Activated T-helper 17 cell treated with anti-CD3 and anti-CD28 coated beads, Interleukin-2, amount 50 U/mL, for 72 hours (primary cell): Measurements from ENCODE around the gene CARD11. TPM values are rescaled to one million over a fixed set of nuclear protein-coding genes. Genes with fewer than 3 reads are reported as not detected.

Experiments used
- ATAC-seq: fragments of 150-1000 bp; cut with Tn5 transposase; replicated peaks from 2 replicates; pipeline ENCODE4 v1.10.0; 2021; ENCODE audit warnings: mild to moderate bottlenecking, moderate library complexity
- H3K27ac Mint-ChIP-seq: one replicate; pipeline ENCODE4 v1.8.0; 2022; ENCODE audit warnings: mixed read lengths
- H3K27me3 Mint-ChIP-seq: one replicate; pipeline ENCODE4 v1.8.0; 2022; ENCODE audit warnings: mixed read lengths
- H3K36me3 Mint-ChIP-seq: one replicate; pipeline ENCODE4 v1.8.0; 2022; ENCODE audit warnings: low read depth, mild to moderate bottlenecking, mixed read lengths
- H3K4me1 Mint-ChIP-seq: one replicate; pipeline ENCODE4 v1.8.0; 2022; ENCODE audit warnings: mixed read lengths
- H3K4me3 Mint-ChIP-seq: one replicate; pipeline ENCODE4 v1.8.0; 2022; ENCODE audit warnings: mild to moderate bottlenecking, mixed read lengths
- H3K9me3 Mint-ChIP-seq: one replicate; pipeline ENCODE4 v1.8.0; 2022; ENCODE audit warnings: mixed read lengths
- total RNA-seq, 2 donors: library from RNA; stranded (reverse); gene quantifications; one replicate each; pipeline ENCODE4 v1.2.3, GENCODE V29; 2022

The CARD11 gene
- total RNA-seq, 2 donors from 2014 or later, result 98.7 to 112 TPM

DNA sequence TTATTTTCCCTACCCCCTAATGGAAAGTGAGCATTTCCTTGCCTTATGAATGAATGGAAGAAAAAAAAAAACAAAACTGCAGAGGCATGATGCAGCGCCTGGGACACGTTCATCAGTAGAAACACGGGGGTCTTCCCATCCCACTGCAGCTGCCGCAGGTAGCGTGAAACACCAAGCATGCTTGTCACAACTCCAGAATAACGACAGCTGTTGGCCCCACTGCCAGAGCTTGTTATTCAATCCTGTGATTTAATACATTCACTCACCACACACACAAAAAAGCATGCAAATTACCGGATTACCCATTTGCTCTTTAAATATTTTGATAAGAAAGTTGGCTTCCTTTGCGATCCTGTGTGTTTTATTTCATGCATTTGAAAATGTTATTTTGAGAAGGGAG, 151.1 kb downstream of the CARD11 start:
- ATAC-seq, result no peak
- Mint-ChIP-seq H3K27ac (no peak overlapping the region), H3K9me3 (no peaks in the 10 kb centered on the region), H3K4me1 (peaks cover 11% of the 10 kb centered on the region), H3K4me3 (no peak overlapping the region), H3K36me3 (no peaks in the 10 kb centered on the region), H3K27me3 (no peaks in the 10 kb centered on the region)

DNA sequence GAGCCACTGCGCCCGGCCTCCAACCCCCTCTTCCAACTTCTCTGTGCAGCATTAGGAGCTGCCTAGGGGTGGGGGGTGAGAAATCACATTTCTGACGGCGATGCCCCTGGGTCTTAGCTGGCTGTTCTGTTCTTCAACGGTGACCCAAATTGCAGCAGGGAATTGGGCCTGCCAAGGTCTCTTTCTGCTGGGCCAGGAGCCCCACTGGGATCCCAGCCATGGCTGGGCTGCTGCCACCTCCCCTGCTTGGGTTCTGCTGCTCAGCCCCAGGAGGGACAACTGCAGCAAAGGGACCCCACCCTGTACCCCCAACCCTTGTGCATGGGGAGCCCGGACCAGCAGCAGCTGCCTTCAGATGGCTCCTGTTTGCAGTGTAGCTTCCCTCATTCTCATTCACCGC, 155.9 kb downstream of the CARD11 start:
- H3K4me3 Mint-ChIP-seq, result no peak overlapping the region
- H3K36me3 Mint-ChIP-seq, result no peaks in the 10 kb centered on the region
- peaks cover 6% of the 10 kb centered on the region for H3K4me1 Mint-ChIP-seq
- no peak overlapping the region for H3K27ac Mint-ChIP-seq
- H3K9me3 Mint-ChIP-seq, result no peaks in the 10 kb centered on the region
- no peaks in the 10 kb centered on the region for H3K27me3 Mint-ChIP-seq
- no peak for ATAC-seq

DNA sequence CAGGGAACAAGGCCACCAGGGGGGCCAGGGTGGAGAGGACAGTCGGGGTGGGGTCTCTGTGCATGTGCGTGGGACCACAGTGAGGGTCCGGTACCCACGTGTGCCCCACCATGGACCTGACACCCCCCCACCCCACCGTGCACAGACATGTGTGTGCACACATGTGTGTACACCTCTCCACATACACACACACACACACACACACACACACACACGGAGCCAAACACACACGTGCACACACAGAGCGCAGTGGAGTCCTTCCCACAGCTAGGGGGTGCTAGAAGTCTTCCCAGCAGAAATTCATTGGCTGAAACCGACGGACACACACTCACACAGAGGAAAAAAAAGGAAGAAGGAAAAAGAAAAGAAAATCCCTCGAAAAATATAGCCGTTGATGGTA, 156.8 kb downstream of the CARD11 start:
- Mint-ChIP-seq H3K27me3 (no peaks in the 10 kb centered on the region), H3K4me1 (peaks cover 6% of the 10 kb centered on the region), H3K9me3 (no peaks in the 10 kb centered on the region), H3K36me3 (no peaks in the 10 kb centered on the region), H3K27ac (no peak overlapping the region), H3K4me3 (no peak overlapping the region)
- ATAC-seq, result peak; percentile 88

DNA sequence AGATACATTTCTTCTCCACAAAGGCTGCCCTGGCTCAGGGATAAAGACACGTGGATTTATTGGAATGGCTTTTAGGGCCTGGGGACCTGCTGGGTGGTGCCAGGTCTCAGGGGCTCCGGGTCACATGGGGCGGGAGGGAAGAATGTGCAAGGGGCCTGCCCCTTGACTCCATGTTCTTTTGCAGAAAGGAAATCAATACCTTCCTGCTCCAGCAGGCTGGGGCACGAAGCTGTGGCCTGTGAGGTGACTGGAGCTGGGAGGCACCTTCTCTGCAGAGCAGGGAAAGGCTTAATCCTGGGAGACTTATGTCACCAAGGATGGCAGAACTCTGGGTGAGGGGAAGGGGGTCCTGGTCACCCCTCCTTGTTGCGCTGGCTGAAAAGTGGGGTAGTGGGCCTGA, 157.3 kb downstream of the CARD11 start:
- no peak overlapping the region for H3K27ac Mint-ChIP-seq
- no peak for ATAC-seq
- no peaks in the 10 kb centered on the region for H3K9me3 Mint-ChIP-seq
- peaks cover 6% of the 10 kb centered on the region for H3K4me1 Mint-ChIP-seq
- no peak overlapping the region for H3K4me3 Mint-ChIP-seq
- H3K36me3 Mint-ChIP-seq, result no peaks in the 10 kb centered on the region
- H3K27me3 Mint-ChIP-seq, result no peaks in the 10 kb centered on the region

DNA sequence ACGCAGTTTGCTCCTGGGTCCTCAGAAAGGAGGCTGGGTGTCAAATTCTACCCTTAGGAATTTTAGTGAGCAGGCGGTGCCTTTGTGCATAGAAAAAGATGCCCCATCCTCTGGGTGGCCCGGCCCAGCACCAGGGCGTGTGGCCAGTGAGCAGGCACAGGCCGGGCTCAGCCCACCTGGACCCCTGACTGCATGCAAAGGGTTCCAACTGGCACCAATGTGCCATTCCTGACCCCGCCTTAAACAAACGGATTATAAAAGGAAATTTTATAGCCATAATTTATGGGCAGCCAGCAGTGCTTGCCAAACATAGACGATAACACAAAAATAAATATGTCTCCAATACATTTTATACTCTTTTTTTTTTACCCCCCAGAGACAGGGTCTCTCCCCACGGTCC, 159.5 kb downstream of the CARD11 start:
- Mint-ChIP-seq H3K36me3 (no peaks in the 10 kb centered on the region), H3K4me3 (no peak overlapping the region), H3K9me3 (no peaks in the 10 kb centered on the region), H3K27me3 (no peaks in the 10 kb centered on the region), H3K4me1 (peaks cover 10% of the 10 kb centered on the region), H3K27ac (no peak overlapping the region)
- no peak for ATAC-seq

DNA sequence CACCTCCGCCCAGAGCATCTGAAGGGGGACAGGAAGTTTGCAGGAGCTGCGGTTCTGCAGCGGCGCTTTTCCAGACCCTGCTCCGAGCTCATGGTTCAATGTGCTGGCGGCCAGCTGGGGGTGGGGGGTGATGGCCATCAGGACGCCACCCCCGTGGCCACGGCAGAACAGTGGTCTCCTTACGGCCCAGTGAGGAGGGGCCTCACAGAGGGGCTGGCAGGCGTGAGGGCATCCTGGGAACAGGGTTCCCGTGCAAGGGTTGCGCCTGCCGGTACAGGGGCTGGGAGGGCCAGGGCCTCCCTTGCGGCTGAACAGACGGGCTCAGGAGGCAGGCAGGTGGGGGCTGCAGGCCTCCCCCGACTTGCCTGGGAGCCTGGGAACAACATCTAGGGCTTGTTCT, 160.6 kb downstream of the CARD11 start:
- Mint-ChIP-seq H3K36me3 (no peaks in the 10 kb centered on the region), H3K4me1 (peaks cover 18% of the 10 kb centered on the region), H3K9me3 (no peaks in the 10 kb centered on the region), H3K27me3 (no peaks in the 10 kb centered on the region), H3K4me3 (no peak overlapping the region), H3K27ac (no peak overlapping the region)
- no peak for ATAC-seq

DNA sequence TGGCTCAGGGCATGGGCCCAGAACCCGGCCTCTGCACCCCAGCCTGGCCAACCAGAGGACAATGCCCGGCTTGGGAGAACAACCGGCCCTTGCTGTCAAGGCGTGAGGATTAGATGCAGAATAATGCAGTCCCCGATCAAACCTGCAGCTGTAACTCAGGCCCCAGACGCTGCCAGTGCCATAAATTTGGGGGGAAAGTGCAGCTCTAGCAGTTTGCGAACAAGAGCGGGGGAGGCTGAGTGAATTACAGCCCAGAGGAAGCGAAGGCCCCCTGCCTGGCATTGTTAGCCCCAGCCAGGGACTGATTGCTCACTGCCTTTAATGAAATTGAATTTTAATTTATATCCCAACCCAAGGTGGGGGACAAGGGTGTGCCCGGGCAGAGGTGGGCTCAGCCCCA, 161.6 kb downstream of the CARD11 start:
- ATAC-seq, result no peak
- no peaks in the 10 kb centered on the region for H3K36me3 Mint-ChIP-seq
- no peaks in the 10 kb centered on the region for H3K27me3 Mint-ChIP-seq
- H3K27ac Mint-ChIP-seq, result no peak overlapping the region
- H3K4me1 Mint-ChIP-seq, result peaks cover 18% of the 10 kb centered on the region
- H3K9me3 Mint-ChIP-seq, result no peaks in the 10 kb centered on the region
- H3K4me3 Mint-ChIP-seq, result no peak overlapping the region

DNA sequence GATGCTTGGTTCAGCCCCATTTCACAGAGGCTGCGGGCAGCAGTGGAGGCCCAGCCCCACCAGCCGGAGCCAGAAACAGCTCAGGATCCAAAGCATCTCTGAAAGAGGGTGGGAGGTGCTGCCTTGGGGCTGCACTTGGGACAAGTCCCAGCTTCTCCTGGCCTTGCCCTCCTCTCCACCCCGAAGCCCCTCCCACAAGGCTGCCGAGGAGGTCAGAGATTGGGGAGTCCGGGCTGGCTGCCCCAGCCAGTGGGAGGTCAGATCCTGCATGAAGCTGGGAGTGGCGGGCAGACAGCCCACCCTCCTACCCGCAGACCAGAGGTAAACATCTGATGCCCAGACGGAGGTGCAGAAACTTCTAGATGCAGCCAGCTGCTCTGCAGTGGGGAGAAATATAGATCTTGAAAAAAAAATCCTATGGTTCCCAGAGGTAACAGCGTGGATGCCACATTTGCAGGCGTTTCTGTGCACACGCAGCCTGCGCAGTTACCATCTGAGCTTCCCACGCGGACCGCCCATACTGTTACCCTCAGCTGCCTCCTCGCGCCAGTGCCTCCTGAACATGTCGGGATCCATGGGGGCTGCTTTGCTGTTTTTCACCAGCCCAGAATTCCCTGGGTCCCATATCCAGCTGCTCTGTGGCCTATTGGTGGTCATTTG, 162.7 kb downstream of the CARD11 start:
- peaks cover 14% of the 10 kb centered on the region for H3K4me1 Mint-ChIP-seq
- H3K4me3 Mint-ChIP-seq, result no peak overlapping the region
- no peaks in the 10 kb centered on the region for H3K36me3 Mint-ChIP-seq
- H3K9me3 Mint-ChIP-seq, result no peaks in the 10 kb centered on the region
- no peak overlapping the region for H3K27ac Mint-ChIP-seq
- H3K27me3 Mint-ChIP-seq, result no peaks in the 10 kb centered on the region
- no peak for ATAC-seq

DNA sequence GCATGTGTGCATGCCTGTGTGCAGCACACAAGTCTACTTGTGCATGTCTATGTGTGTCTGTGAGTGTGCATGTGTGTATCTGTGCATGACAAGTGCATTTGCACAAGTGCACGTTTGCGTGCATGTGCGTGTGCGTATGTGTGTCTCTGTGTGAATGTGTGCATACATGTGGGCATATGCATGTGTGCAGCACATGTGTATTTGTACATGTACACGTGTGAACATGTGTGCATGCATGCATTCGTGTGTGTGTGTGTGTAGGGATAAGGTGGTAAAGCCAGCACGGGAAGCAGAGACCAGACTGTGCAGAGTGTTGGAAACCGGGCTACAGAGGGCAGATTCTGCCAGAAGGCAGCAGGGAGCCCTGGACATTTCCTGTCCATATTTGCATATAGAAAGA, 163.6 kb downstream of the CARD11 start:
- H3K4me1 Mint-ChIP-seq, result peaks cover 14% of the 10 kb centered on the region

DNA sequence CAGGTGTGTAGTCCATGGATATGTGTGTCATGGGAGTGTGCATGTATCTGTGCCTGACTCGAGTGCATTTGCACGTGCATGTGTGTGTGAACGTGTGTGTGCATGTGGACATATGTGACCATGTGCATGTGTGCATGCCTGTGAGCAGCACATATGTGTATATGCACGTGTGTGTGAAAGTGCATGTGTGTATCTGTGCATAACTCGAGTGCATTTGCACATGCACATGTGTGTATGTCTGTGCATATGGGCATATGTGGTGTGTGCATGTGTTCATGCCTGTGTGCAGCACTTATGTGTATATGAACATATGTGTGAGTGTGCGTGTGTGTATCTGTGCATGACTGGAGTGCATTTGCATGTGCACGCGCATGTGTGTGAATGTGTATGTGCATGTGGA, 164.3 kb downstream of the CARD11 start:
- Mint-ChIP-seq H3K9me3 (no peaks in the 10 kb centered on the region), H3K27me3 (no peaks in the 10 kb centered on the region), H3K4me3 (no peak overlapping the region), H3K4me1 (peaks cover 14% of the 10 kb centered on the region), H3K27ac (no peak overlapping the region), H3K36me3 (no peaks in the 10 kb centered on the region)
- no peak for ATAC-seq

More for the DNA sequence above, 163.6 kb downstream of the CARD11 start:
- Mint-ChIP-seq H3K27me3 (no peaks in the 10 kb centered on the region), H3K4me3 (no peak overlapping the region), H3K36me3 (no peaks in the 10 kb centered on the region), H3K9me3 (no peaks in the 10 kb centered on the region), H3K27ac (no peak overlapping the region)
- no peak for ATAC-seq

DNA sequence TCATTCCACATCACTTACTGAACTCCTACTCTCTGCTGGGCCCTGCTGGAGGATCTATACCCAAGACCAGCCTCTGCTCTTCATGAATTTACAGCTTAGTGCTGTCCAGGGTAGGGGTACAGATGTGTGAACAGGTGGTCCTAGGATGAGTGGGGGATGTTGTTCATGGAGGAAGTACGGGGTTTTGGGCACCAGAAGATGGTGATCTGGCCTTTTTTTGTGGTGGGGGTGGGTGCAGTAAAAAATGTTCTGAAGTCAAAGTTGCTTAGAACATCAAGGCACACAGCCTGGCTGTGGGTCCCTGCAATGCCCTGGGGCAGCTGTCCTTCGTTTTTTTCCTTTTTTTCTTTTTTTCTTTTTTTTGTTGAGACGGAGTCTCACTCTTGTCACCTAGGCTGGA, 165.4 kb downstream of the CARD11 start:
- Mint-ChIP-seq H3K9me3 (no peaks in the 10 kb centered on the region), H3K27me3 (no peaks in the 10 kb centered on the region), H3K4me1 (peaks cover 19% of the 10 kb centered on the region), H3K36me3 (no peaks in the 10 kb centered on the region), H3K27ac (no peak overlapping the region), H3K4me3 (peak overlapping the region; percentile 29)
- no peak for ATAC-seq

DNA sequence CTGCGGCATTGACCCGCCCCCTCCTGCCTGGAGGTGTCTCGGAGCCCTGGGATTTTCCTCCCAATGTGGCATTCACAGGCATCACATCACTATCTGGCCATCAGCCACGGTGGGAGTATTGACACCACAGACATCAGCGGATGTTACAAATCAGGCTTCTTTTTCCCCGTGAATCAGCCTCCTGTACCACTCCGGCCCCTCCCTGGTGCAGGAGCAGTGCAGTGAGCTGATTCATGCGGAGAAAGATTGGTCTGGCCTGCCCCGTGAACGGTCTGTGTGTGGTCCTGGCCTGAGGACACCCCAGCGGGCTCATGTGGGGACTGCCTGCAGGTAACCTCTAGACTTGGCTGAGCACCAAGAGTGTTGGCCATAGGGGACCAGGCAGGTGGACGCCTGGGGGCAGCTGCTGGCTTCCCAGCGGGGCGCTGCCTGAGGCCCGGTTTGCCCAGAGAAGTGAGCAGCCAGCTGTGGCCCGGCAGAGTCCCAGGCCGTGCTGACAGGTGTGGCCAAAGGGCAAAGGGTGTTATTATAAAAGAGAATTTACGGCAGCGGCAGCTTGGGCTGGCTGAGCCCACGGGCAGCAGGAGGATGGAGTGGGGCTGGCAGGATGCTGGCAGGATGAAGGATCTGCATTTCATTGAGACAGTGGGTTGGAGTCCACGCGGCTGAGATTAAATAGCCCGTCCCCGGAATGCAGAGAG, 167.5 kb downstream of the CARD11 start:
- Mint-ChIP-seq H3K4me1 (peaks cover 19% of the 10 kb centered on the region), H3K9me3 (no peaks in the 10 kb centered on the region), H3K4me3 (no peak overlapping the region), H3K27ac (no peak overlapping the region), H3K36me3 (no peaks in the 10 kb centered on the region), H3K27me3 (no peaks in the 10 kb centered on the region)
- ATAC-seq, result no peak

DNA sequence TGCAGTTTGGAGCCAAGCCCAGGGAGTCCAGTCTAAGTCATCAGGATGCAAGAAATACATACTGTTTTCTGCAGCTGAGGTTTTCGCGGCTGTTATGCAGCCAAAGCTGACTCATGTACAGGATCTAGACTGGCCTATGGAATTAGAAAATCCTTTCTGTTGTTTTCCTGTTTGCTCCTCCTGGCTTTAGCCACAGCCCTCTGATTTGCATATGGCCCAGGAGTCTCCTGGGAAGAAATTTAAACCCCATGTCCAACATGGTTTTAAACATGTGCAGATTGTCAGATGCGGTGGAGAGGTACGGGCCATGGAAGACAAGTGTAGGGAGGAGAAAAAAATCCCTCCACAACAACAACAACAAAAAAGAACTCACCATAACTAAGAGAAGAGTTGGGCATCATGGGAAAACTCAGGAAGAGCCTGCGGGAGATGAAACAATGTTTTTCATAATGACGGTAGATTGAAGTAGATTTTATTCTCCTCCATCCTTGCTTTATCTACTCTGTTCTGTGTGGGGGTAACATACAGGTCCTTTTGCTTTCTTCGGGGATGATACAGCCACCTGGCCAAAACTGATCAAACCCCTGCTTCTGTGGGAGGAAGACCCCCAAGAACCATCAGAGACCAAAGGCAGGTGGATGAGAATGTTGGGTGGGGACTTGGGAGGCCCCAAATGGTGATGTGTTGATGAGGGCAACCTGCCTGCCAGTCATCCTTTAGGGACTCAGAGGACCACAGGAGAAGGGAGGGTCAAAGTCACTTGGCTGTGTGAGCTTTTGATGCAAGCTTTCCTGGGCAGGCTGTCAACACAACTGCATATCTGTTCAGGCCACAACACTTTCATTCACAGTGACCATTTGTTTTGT, 169.7 kb downstream of the CARD11 start:
- Mint-ChIP-seq H3K4me1 (peaks cover 27% of the 10 kb centered on the region), H3K4me3 (no peak overlapping the region)
- ATAC-seq, result no peak

DNA sequence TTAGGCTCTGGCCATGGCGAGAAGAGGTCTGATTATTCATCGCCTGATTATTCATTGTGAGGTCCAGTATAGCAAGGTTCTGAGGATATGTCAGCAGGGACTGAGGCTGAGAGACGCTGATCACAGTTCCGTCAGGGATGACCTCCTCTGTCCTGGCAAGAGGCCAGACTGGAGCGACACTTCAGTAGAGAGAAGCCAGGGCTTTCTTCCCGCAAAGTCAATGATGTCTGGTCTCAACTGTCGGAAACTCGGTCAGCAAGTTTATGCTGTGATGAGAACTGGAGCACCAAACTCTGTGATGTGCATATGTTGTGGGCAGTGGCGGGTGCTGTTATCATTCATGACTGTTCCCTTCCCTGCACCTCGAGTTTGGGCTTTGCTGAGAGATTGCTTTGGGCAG, 170.5 kb downstream of the CARD11 start:
- Mint-ChIP-seq H3K36me3 (no peaks in the 10 kb centered on the region), H3K27ac (no peak overlapping the region), H3K27me3 (no peaks in the 10 kb centered on the region), H3K4me1 (peaks cover 21% of the 10 kb centered on the region), H3K4me3 (no peak overlapping the region), H3K9me3 (no peaks in the 10 kb centered on the region)
- no peak for ATAC-seq

More for the DNA sequence above, 169.7 kb downstream of the CARD11 start:
- Mint-ChIP-seq H3K27ac (peak overlapping the region; percentile 79), H3K36me3 (no peaks in the 10 kb centered on the region), H3K27me3 (no peaks in the 10 kb centered on the region), H3K9me3 (no peaks in the 10 kb centered on the region)
